COLO829 (cell line): Measurements from ENCODE around the gene KIF25.

Source experiments
- DNase-seq: peaks from one replicate; pipeline ENCODE4 v3.0.0; 2012; ENCODE audit warnings: low spot score

Gene KIF25

GRCh38 chr6:167997642-167998041 lies at the start of gene KIF25:
KIF25 (plus strand) TSS chr6:167997671; CDS start chr6:168029586, 31,915 bp downstream.
- DNase-seq, result no peak

- no peak for DNase-seq
Observed at GRCh38 chr6:167947716-167948115, 49.8 kb upstream of the KIF25 start.

- no peak for DNase-seq
Observed at GRCh38 chr6:167948716-167949115, 48.8 kb upstream of the KIF25 start.

- DNase-seq, result no peak
Observed at GRCh38 chr6:167949121-167949684, 48.3 kb upstream of the KIF25 start.

GRCh38 chr6:167951781-167952511 lies 45.5 kb upstream of the KIF25 start:
- no peak for DNase-seq

- no peak for DNase-seq
Observed at GRCh38 chr6:167952512-167952859, 45.0 kb upstream of the KIF25 start.

- DNase-seq, result no peak
Observed at GRCh38 chr6:167953551-167953950, 43.9 kb upstream of the KIF25 start.

- DNase-seq, result no peak
Observed at GRCh38 chr6:167954151-167954550, 43.3 kb upstream of the KIF25 start.

- DNase-seq, result no peak
Observed at GRCh38 chr6:167956491-167956890, 41.0 kb upstream of the KIF25 start.

GRCh38 chr6:167956983-167957492 lies 40.4 kb upstream of the KIF25 start:
- DNase-seq, result no peak

- no peak for DNase-seq
Observed at GRCh38 chr6:167957626-167958025, 39.8 kb upstream of the KIF25 start.

- no peak for DNase-seq
Observed at GRCh38 chr6:167960579-167960978, 36.9 kb upstream of the KIF25 start.

GRCh38 chr6:167962711-167963110 lies 34.8 kb upstream of the KIF25 start:
- DNase-seq, result no peak

- DNase-seq, result no peak
Observed at GRCh38 chr6:167963589-167964057, 33.8 kb upstream of the KIF25 start.

GRCh38 chr6:167965592-167966539 lies 31.6 kb upstream of the KIF25 start:
- DNase-seq, result no peak

- DNase-seq, result no peak
Observed at GRCh38 chr6:167966540-167966905, 30.9 kb upstream of the KIF25 start.

- DNase-seq, result peak; percentile 3
Observed at GRCh38 chr6:167968091-167968490, 29.4 kb upstream of the KIF25 start.

- DNase-seq, result peak; percentile 18
Observed at GRCh38 chr6:167970230-167970629, 27.2 kb upstream of the KIF25 start.

- DNase-seq, result no peak
Observed at GRCh38 chr6:167972193-167972592, 25.3 kb upstream of the KIF25 start.

- DNase-seq, result no peak
Observed at GRCh38 chr6:167973148-167973885, 24.2 kb upstream of the KIF25 start.

GRCh38 chr6:167974640-167975344 lies 22.7 kb upstream of the KIF25 start:
- DNase-seq, result no peak
